Adrenal gland (tissue), 19 donors: ENCODE measurements around the gene PEPD. TPM values are rescaled to one million over a fixed set of nuclear protein-coding genes. Genes with fewer than 3 reads are reported as not detected.
A peak's percentile ranks its signal among the peaks of the same experiment; 100 is the strongest.

ENCODE experiments used
- DNase-seq, 7 donors: peaks; one replicate each; pipeline ENCODE4 v3.0.0-alpha.2; 2019 to 2020
- H3K27ac ChIP-seq, 5 donors: fragments of 200-600 bp; sonication (generic) in 4 of 5; 1 replicate in 3 of 5; 2 replicates in 2 of 5; pipeline versions ENCODE4 v1.5.1 to v1.8.0; 2016 to 2020; ENCODE audit warnings: mild to moderate bottlenecking in 1 of 5
- H3K27me3 ChIP-seq: fragments of 200-600 bp; 2 replicates; pipeline ENCODE4 v1.8.0; 2021
- H3K36me3 ChIP-seq, 2 donors: fragments of 200-600 bp; replicated peaks in 1 of 2; 1 replicate in 1 of 2; 2 replicates in 1 of 2; pipeline versions ENCODE4 v1.5.1 to v1.8.0; 2018 to 2022
- H3K4me1 ChIP-seq, 2 donors: fragments of 200-600 bp; replicated peaks in 1 of 2; 1 replicate in 1 of 2; 2 replicates in 1 of 2; pipeline versions ENCODE4 v1.5.1 to v1.8.0; 2018 to 2021
- H3K4me3 ChIP-seq, 4 donors: fragments of 200-600 bp; sonication (generic) in 3 of 4; one replicate each; pipeline ENCODE4 v1.5.1; 2016 to 2018
- H3K9me3 ChIP-seq, 3 donors: fragments of 200-600 bp; sonication (generic) in 1 of 3; replicated peaks in 1 of 3; 1 replicate in 2 of 3; 2 replicates in 1 of 3; pipeline versions ENCODE4 v1.5.1 to v1.8.0; 2016 to 2021
- CTCF ChIP-seq, 6 experiments: fragments of 450-650 bp in 4 of 6; fragments of 200-600 bp in 2 of 6; sonication (generic) in 1 of 6; IDR thresholded peaks; 1 replicate in 5 of 6; 2 replicates in 1 of 6; pipeline versions ENCODE4 v1.5.1 to v1.8.0; 2016 to 2021; ENCODE audit warnings: antibody characterized with exemption in 6 of 6, mild to moderate bottlenecking in 2 of 6, moderate library complexity in 1 of 6
- POLR2A ChIP-seq, 2 donors: fragments of 450-650 bp; IDR thresholded peaks; one replicate each; pipeline ENCODE4 v1.6.1; 2017; ENCODE audit warnings: antibody characterized with exemption in 2 of 2, mild to moderate bottlenecking in 2 of 2, moderate library complexity in 1 of 2
- WGBS, 4 donors: extraction: QIAGEN DNeasy Blood & Tissue Kit in 2 of 4; methylation state at CpG; one replicate each; pipeline versions ENCODE4 v1.1.5 to v1.1.7; 2013 to 2017; 5-methylcytosine and 5-hydroxymethylcytosine counted together
- intact Hi-C, 2 donors: fragments of 100-400 bp; cut with DNase I; formaldehyde crosslinking; loops; one replicate each; pipeline versions ENCODE4 v1.14.1 to v1.15.0; 2022 to 2023
- long read RNA-seq, 10 donors: library from polyadenylated mRNA in 3 of 10; unstranded in 2 of 10; stranded (forward) in 1 of 10; transcript quantifications; one replicate each; pipeline ENCODE4 v2.0.0 and lab custom pipeline, GENCODE V29; 2021 to 2026
- polyA plus RNA-seq, 3 donors: library from polyadenylated mRNA; stranded (reverse); fragments of 200-250 nt in 2 of 3; fragments of 350-450 nt in 1 of 3; fragmentation: Illumina TruSeq in 1 of 3; extraction: RNeasy Lipid Tissue Mini Kit (QIAGEN cat#74804) in 1 of 3; gene quantifications; one replicate each; pipeline ENCODE4 v1.2.3, GENCODE V29; 2013 to 2014
- total RNA-seq, 9 donors: library from RNA; depleted of rRNA in 4 of 9; stranded (reverse); fragments of >200 nt in 4 of 9; fragments of 120-200 nt in 1 of 9; fragmentation: NEBNext Ultra II Directional in 1 of 9; extraction: Animal tissue kit (Norgen Biotek cat#: 25700) in 1 of 9; gene quantifications; one replicate each; pipeline versions ENCODE4 v1.1.0 to v1.2.4, GENCODE V29; 2013 to 2023
- donor health status: healthy with polysubstance abuse.
- donor health status: Bipolar disorder and iron deficiency.
- donor health status: DM: yes; HTN: yes; CAD: no.
- donor health status: DM: no; HTN: no; CAD: no.
- donor health status: DM: no; HTN: no; CAD: no.
- donor health status: DM: yes; HTN: yes; CAD: no.

PEPD gene
- total RNA-seq (100 to 1,000 TPM in 6 of 9 donors, 10 to 100 TPM in 3; 24.4 to 311 (median 138) TPM), polyA plus RNA-seq (100 to 1,000 TPM in 1 of 3 donors, 10 to 100 TPM in 2; 41.7 to 118 (median 68.1) TPM)
- long read RNA-seq, donor 1, transcript PEPD-201 (15 exons, 1,910 nt), result major isoform, 13 of 14 reads
- long read RNA-seq, donor 1, partial matches to known transcripts, result 0 of 14 reads
- long read RNA-seq, donor 1, other reads (novel, unspliced or antisense), result 0 of 14 reads
- long read RNA-seq, donor 2, partial matches to known transcripts, result 0 of 4 reads
- long read RNA-seq, donor 2, other reads (novel, unspliced or antisense), result 0 of 4 reads
- long read RNA-seq, donor 3, transcript PEPD-201 (15 exons, 1,910 nt), result major isoform, 10 of 30 reads
- long read RNA-seq, donor 3, partial matches to known transcripts, result 18 of 30 reads
- long read RNA-seq, donor 3, other reads (novel, unspliced or antisense), result 0 of 30 reads
- long read RNA-seq, donor 4, transcript PEPD-201 (15 exons, 1,910 nt), result major isoform, 139 of 152 reads
- long read RNA-seq, donor 4, partial matches to known transcripts, result 11 of 152 reads
- long read RNA-seq, donor 4, other reads (novel, unspliced or antisense), result 2 of 152 reads
- long read RNA-seq, donor 5, transcript PEPD-201 (15 exons, 1,910 nt), result major isoform, 234 of 255 reads
- long read RNA-seq, donor 5, partial matches to known transcripts, result 9 of 255 reads
- long read RNA-seq, donor 5, other reads (novel, unspliced or antisense), result 10 of 255 reads
- long read RNA-seq, donor 6, transcript PEPD-201 (15 exons, 1,910 nt), result major isoform, 89 of 105 reads
- long read RNA-seq, donor 6, partial matches to known transcripts, result 12 of 105 reads
- long read RNA-seq, donor 6, other reads (novel, unspliced or antisense), result 3 of 105 reads
- long read RNA-seq, donor 7, partial matches to known transcripts, result 0 of 4 reads
- long read RNA-seq, donor 7, other reads (novel, unspliced or antisense), result 0 of 4 reads
- long read RNA-seq, donor 8, transcript PEPD-201 (15 exons, 1,910 nt), result major isoform, 16 of 17 reads
- long read RNA-seq, donor 8, partial matches to known transcripts, result 0 of 17 reads
- long read RNA-seq, donor 8, other reads (novel, unspliced or antisense), result 0 of 17 reads
- long read RNA-seq, donor 9, transcript PEPD-201 (15 exons, 1,910 nt), result major isoform, 8 of 9 reads
- long read RNA-seq, donor 9, partial matches to known transcripts, result 0 of 9 reads
- long read RNA-seq, donor 9, other reads (novel, unspliced or antisense), result 0 of 9 reads
- long read RNA-seq, donor 10, transcript PEPD-201 (15 exons, 1,910 nt), result major isoform, 5 of 6 reads
- long read RNA-seq, donor 10, partial matches to known transcripts, result 0 of 6 reads
- long read RNA-seq, donor 10, other reads (novel, unspliced or antisense), result 0 of 6 reads

- H3K36me3 ChIP-seq, result no peaks in the 10 kb centered on the region
- H3K9me3 ChIP-seq, result no peaks in the 10 kb centered on the region
- H3K27ac ChIP-seq, result peak within 1 kb of the TSS in 3 of 5 donors; percentile 34 to 76 (median 63)
- peak within 1 kb of the TSS; percentile 59 to 90 (median 75) for H3K4me3 ChIP-seq
- H3K4me1 ChIP-seq, result peaks cover 10 to 23% of the 10 kb centered on the region in 2 donors
- DNase-seq, result peak; percentile 89 to 96 (median 91)
- intact Hi-C loops, result no loop called here
- 3 to 15% (median 5%) methylated on average over 18 to 69 of the region's 69 CpGs for WGBS, 4 donors
- no peaks in the 10 kb centered on the region for H3K27me3 ChIP-seq
- TF ChIP-seq POLR2A (IDR thresholded peaks at IDR 0.05) (peak; percentile 22 to 63), CTCF (IDR thresholded peaks at IDR 0.05) (no peak)
Observed at GRCh38 chr19:33521480-33522370, at the start of gene PEPD. Gene PEPD, minus strand, starts transcription at chr19:33521791. Its CDS starts 31 bp downstream, at chr19:33521760.

DNA sequence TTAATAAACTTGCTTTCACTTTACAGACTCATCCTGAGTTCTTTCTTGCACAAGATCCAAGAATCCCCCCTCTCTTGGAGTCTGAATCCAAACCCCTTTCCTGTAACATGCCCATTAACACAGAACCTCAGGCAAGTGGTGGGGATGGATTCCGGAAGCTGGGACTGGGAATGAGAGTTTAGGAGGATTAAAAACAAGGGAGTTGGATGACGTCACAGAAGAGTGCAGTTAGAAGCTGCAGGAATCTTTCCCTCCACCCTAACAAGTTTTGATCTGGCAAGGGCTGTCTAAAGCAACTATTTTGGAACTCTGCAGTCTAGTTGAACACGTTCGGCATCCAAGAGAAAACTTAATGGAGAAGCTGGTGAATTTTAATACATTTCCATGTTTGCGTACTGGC lies 48.2 kb upstream of the PEPD start:
- no peak for DNase-seq
- intact Hi-C loops, result no loop called here
- 32 to 47% (median 38%) methylated on average over 5 of the region's 5 CpGs for WGBS, 4 donors
- no peak for TF ChIP-seq CTCF (IDR thresholded peaks at IDR 0.05)
- no peak for TF ChIP-seq POLR2A (IDR thresholded peaks at IDR 0.05)
- H3K4me1 ChIP-seq, result no peaks in the 10 kb centered on the region
- H3K36me3 ChIP-seq, result no peaks in the 10 kb centered on the region
- H3K27me3 ChIP-seq, result peaks cover 4% of the 10 kb centered on the region
- no peak overlapping the region for H3K4me3 ChIP-seq
- H3K27ac ChIP-seq, result no peak overlapping the region
- H3K9me3 ChIP-seq, result no peaks in the 10 kb centered on the region

GRCh38 chr19:33568706-33569105 lies 47.1 kb upstream of the PEPD start:
- DNase-seq, result no peak
- WGBS, 4 donors, result 80 to 88% (median 84%) methylated on average over 2 of the region's 2 CpGs
- no peak overlapping the region for H3K27ac ChIP-seq
- peaks cover 3% of the 10 kb centered on the region for H3K27me3 ChIP-seq
- H3K4me3 ChIP-seq, result no peak overlapping the region
- no peaks in the 10 kb centered on the region for H3K36me3 ChIP-seq
- no peaks in the 10 kb centered on the region for H3K4me1 ChIP-seq
- H3K9me3 ChIP-seq, result no peaks in the 10 kb centered on the region
- TF ChIP-seq CTCF (IDR thresholded peaks at IDR 0.05) (no peak), POLR2A (IDR thresholded peaks at IDR 0.05) (no peak)
- intact Hi-C loops, result no loop called here
